Mesendoderm (in vitro differentiated cells): ENCODE data around the gene CAMTA1.

Experiments
- DNase-seq: peaks from one replicate; pipeline ENCODE4 v3.0.0; 2013
- H2AK5ac ChIP-seq: 2 replicates; pipeline ENCODE4 v1.6.1; 2013; ENCODE audit warnings: low read length, inconsistent platforms
- H2BK120ac ChIP-seq: 2 replicates; pipeline ENCODE4 v1.6.1; 2013; ENCODE audit warnings: low read depth, mild to moderate bottlenecking, low read length, moderate library complexity, mixed read lengths
- H2BK15ac ChIP-seq: replicated peaks from 2 replicates; pipeline ENCODE4 v1.6.1; 2013; ENCODE audit warnings: low read depth, mild to moderate bottlenecking, moderate library complexity
- H2BK5ac ChIP-seq: 2 replicates; pipeline ENCODE4 v1.6.1; 2013; ENCODE audit warnings: low read length, inconsistent platforms
- H3K18ac ChIP-seq: 2 replicates; pipeline ENCODE4 v1.6.1; 2013; ENCODE audit warnings: mild to moderate bottlenecking, low read length, mixed read lengths
- H3K23ac ChIP-seq: one replicate; pipeline ENCODE4 v1.6.1; 2013; ENCODE audit warnings: low read length
- H3K27ac ChIP-seq: 2 replicates; pipeline ENCODE4 v1.5.1; 2013; ENCODE audit warnings: low read depth, mild to moderate bottlenecking, inconsistent platforms, low read length, moderate library complexity
- H3K27me3 ChIP-seq: 2 replicates; pipeline ENCODE4 v1.6.1; 2013; ENCODE audit warnings: low read length, control low read depth, mild to moderate bottlenecking, inconsistent platforms; ENCODE audit not compliant: insufficient read depth, poor library complexity
- H3K36me3 ChIP-seq: 2 replicates; pipeline ENCODE4 v1.6.1; 2013; ENCODE audit warnings: low read length, inconsistent platforms; ENCODE audit not compliant: control insufficient read depth, insufficient read depth
- H3K4ac ChIP-seq: one replicate; pipeline ENCODE4 v1.6.1; 2013; ENCODE audit warnings: low read depth, mild to moderate bottlenecking, low read length, moderate library complexity
- H3K4me1 ChIP-seq: 2 replicates; pipeline ENCODE4 v1.6.1; 2013; ENCODE audit warnings: low read depth, low read length, inconsistent platforms; ENCODE audit not compliant: control insufficient read depth
- H3K4me2 ChIP-seq: 2 replicates; pipeline ENCODE4 v1.6.1; 2013; ENCODE audit warnings: low read length
- H3K4me3 ChIP-seq: 2 replicates; pipeline ENCODE4 v1.5.1; 2013; ENCODE audit warnings: mild to moderate bottlenecking, low read length
- H3K56ac ChIP-seq: one replicate; pipeline ENCODE4 v1.6.1; 2013; ENCODE audit warnings: low read length
- H3K79me1 ChIP-seq: 2 replicates; pipeline ENCODE4 v1.6.1; 2013; ENCODE audit warnings: low read length, inconsistent platforms
- H3K79me2 ChIP-seq: 2 replicates; pipeline ENCODE4 v1.6.1; 2013; ENCODE audit warnings: mild to moderate bottlenecking, low read length; ENCODE audit not compliant: control insufficient read depth, insufficient read depth
- H3K9ac ChIP-seq: 2 replicates; pipeline ENCODE4 v1.6.1; 2013; ENCODE audit warnings: low read length, inconsistent platforms
- H4K5ac ChIP-seq: one replicate; pipeline ENCODE4 v1.6.1; 2013; ENCODE audit warnings: low read length
- H4K8ac ChIP-seq: one replicate; pipeline ENCODE4 v1.6.1; 2013; ENCODE audit warnings: low read depth, mild to moderate bottlenecking, control low read depth, low read length, moderate library complexity
- WGBS: extraction: QIAGEN DNeasy Blood & Tissue Kit; methylation state at CpG from one replicate; pipeline ENCODE4 v1.1.7; 2013; ENCODE audit warnings: low lambda C conversion rate, missing lambda C conversion rate; ENCODE audit not compliant: insufficient coverage; ENCODE audit errors: extremely low coverage; 5-methylcytosine and 5-hydroxymethylcytosine counted together

Gene CAMTA1

GRCh38 chr1:7278045-7278444, 492.8 kb downstream of the CAMTA1 start:
- no peak overlapping the region for H3K4me2 ChIP-seq
- H4K5ac ChIP-seq, result no peak overlapping the region
- H3K27ac ChIP-seq, result no peak overlapping the region
- no peaks in the 10 kb centered on the region for H3K36me3 ChIP-seq
- WGBS, result no CpG with 5 or more reads among the region's 2 CpGs
- no peak overlapping the region for H3K56ac ChIP-seq
- H2AK5ac ChIP-seq, result no peak overlapping the region
- no peak overlapping the region for H2BK120ac ChIP-seq
- H3K9ac ChIP-seq, result no peak overlapping the region
- no peaks in the 10 kb centered on the region for H3K27me3 ChIP-seq
- H2BK5ac ChIP-seq, result no peak overlapping the region
- DNase-seq, result no peak
- H3K4me1 ChIP-seq, result no peaks in the 10 kb centered on the region
- no peaks in the 10 kb centered on the region for H3K79me2 ChIP-seq
- H3K79me1 ChIP-seq, result no peaks in the 10 kb centered on the region
- H3K18ac ChIP-seq, result no peak overlapping the region
- H4K8ac ChIP-seq, result no peak overlapping the region
- no peak overlapping the region for H3K4ac ChIP-seq
- no peak overlapping the region for H2BK15ac ChIP-seq
- no peak overlapping the region for H3K23ac ChIP-seq
- no peak overlapping the region for H3K4me3 ChIP-seq

DNA sequence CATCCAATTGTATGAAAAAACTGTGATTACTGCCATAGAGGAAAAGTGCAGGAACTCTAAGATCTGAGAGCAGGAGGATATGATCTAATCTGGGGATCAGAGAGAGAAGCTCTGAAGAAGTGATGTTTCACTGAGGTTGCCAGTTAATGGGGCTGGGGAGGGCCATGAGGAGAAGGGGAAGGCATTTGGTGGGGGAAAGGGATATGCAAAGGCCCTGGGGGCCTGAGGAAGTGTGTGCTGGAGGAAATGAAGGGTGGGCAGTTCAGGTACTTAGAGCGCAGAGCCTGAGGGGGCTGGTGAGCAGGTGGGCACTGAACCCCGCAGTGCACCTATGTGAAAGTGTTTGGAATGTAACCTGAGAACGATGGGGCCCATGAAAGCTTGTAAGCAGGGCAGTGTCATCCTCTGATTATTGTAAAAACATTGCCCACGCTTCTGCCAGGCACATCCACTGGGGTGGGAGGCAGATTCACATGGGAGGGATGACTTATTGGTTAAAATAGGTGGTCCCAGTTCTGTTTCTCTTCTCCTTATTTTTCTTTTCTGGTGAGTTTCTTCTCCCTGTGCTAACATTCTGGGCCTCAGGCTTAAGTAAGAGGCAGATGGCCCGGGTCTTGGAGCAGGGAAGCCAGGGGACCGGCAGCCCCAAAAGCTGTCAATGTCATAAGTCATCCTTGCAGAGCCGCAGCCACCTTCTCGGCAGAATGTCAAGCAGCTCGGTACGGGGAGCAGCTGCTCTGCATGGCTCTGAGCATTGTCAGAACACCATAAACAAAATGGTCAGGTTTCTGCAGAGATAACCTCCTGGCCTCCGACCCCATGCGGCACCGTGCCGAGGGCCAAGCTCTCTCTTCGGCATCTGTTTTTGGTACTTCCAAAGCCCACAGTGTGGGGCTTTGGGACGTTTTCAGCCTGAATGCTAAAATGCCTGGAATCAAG, 493.8 kb downstream of the CAMTA1 start:
- Histone ChIP-seq H2BK120ac (no peak overlapping the region), H2BK5ac (no peak overlapping the region), H2AK5ac (no peak overlapping the region), H4K5ac (no peak overlapping the region), H3K9ac (no peak overlapping the region), H3K4me2 (no peak overlapping the region), H3K36me3 (no peaks in the 10 kb centered on the region), H3K79me2 (no peaks in the 10 kb centered on the region), H3K18ac (no peak overlapping the region), H3K27ac (no peak overlapping the region), H3K79me1 (no peaks in the 10 kb centered on the region), H3K4me1 (no peaks in the 10 kb centered on the region), H3K27me3 (no peaks in the 10 kb centered on the region), H4K8ac (no peak overlapping the region), H3K4ac (no peak overlapping the region), H3K4me3 (no peak overlapping the region), H2BK15ac (no peak overlapping the region), H3K23ac (no peak overlapping the region), H3K56ac (no peak overlapping the region)
- DNase-seq, result no peak
- no CpG with 5 or more reads among the region's 16 CpGs for WGBS

GRCh38 chr1:7279769-7280168, 494.5 kb downstream of the CAMTA1 start:
- H3K27me3 ChIP-seq, result no peaks in the 10 kb centered on the region
- no peak overlapping the region for H3K4ac ChIP-seq
- no peak overlapping the region for H3K4me2 ChIP-seq
- H3K18ac ChIP-seq, result no peak overlapping the region
- no peak overlapping the region for H3K4me3 ChIP-seq
- H3K9ac ChIP-seq, result no peak overlapping the region
- H3K56ac ChIP-seq, result no peak overlapping the region
- H2BK15ac ChIP-seq, result no peak overlapping the region
- DNase-seq, result no peak
- H2BK5ac ChIP-seq, result no peak overlapping the region
- no peaks in the 10 kb centered on the region for H3K79me2 ChIP-seq
- H3K79me1 ChIP-seq, result no peaks in the 10 kb centered on the region
- H2AK5ac ChIP-seq, result no peak overlapping the region
- H3K23ac ChIP-seq, result no peak overlapping the region
- H3K27ac ChIP-seq, result no peak overlapping the region
- no peak overlapping the region for H4K5ac ChIP-seq
- H4K8ac ChIP-seq, result no peak overlapping the region
- no peaks in the 10 kb centered on the region for H3K36me3 ChIP-seq
- no CpG with 5 or more reads among the region's 2 CpGs for WGBS
- H3K4me1 ChIP-seq, result no peaks in the 10 kb centered on the region
- H2BK120ac ChIP-seq, result no peak overlapping the region

GRCh38 chr1:7280347-7280960, 495.2 kb downstream of the CAMTA1 start:
- H3K18ac ChIP-seq, result no peak overlapping the region
- no peak overlapping the region for H3K4me2 ChIP-seq
- H3K4me3 ChIP-seq, result no peak overlapping the region
- H3K4ac ChIP-seq, result no peak overlapping the region
- H3K27me3 ChIP-seq, result no peaks in the 10 kb centered on the region
- WGBS, result no CpG with 5 or more reads among the region's 7 CpGs
- H4K5ac ChIP-seq, result no peak overlapping the region
- H3K36me3 ChIP-seq, result no peaks in the 10 kb centered on the region
- H3K4me1 ChIP-seq, result no peaks in the 10 kb centered on the region
- H3K9ac ChIP-seq, result no peak overlapping the region
- H3K79me2 ChIP-seq, result no peaks in the 10 kb centered on the region
- no peak overlapping the region for H3K23ac ChIP-seq
- no peaks in the 10 kb centered on the region for H3K79me1 ChIP-seq
- H2BK15ac ChIP-seq, result no peak overlapping the region
- H3K56ac ChIP-seq, result no peak overlapping the region
- no peak overlapping the region for H3K27ac ChIP-seq
- no peak overlapping the region for H4K8ac ChIP-seq
- no peak overlapping the region for H2AK5ac ChIP-seq
- no peak overlapping the region for H2BK5ac ChIP-seq
- no peak overlapping the region for H2BK120ac ChIP-seq
- no peak for DNase-seq

- no peaks in the 10 kb centered on the region for H3K27me3 ChIP-seq
- no peak overlapping the region for H4K8ac ChIP-seq
- H3K4me1 ChIP-seq, result no peaks in the 10 kb centered on the region
- no peak overlapping the region for H3K4me3 ChIP-seq
- no peaks in the 10 kb centered on the region for H3K79me1 ChIP-seq
- DNase-seq, result no peak
- no peak overlapping the region for H4K5ac ChIP-seq
- H3K36me3 ChIP-seq, result no peaks in the 10 kb centered on the region
- no peak overlapping the region for H3K4ac ChIP-seq
- no peak overlapping the region for H3K56ac ChIP-seq
- H3K4me2 ChIP-seq, result no peak overlapping the region
- H3K79me2 ChIP-seq, result no peaks in the 10 kb centered on the region
- no peak overlapping the region for H2BK5ac ChIP-seq
- no peak overlapping the region for H2BK15ac ChIP-seq
- no peak overlapping the region for H2BK120ac ChIP-seq
- H2AK5ac ChIP-seq, result no peak overlapping the region
- no peak overlapping the region for H3K23ac ChIP-seq
- no peak overlapping the region for H3K27ac ChIP-seq
- H3K18ac ChIP-seq, result no peak overlapping the region
- no CpG with 5 or more reads among the region's 5 CpGs for WGBS
- no peak overlapping the region for H3K9ac ChIP-seq
Observed at GRCh38 chr1:7281821-7282220, 496.6 kb downstream of the CAMTA1 start.
